Ovary (tissue), 3 donors: Measurements from ENCODE around the gene CCDC148.
"Not testable (repeated sequence)": the region's sequence is repeated elsewhere in the genome, so short reads cannot be mapped to it uniquely, and the experiment has no call there.

ENCODE experiments used
- EP300 ChIP-seq: sonication (generic); formaldehyde crosslinking; IDR thresholded peaks from one replicate; pipeline ENCODE4 v1.6.1; 2017; ENCODE audit warnings: antibody characterized with exemption
- TF ChIP-seq, protein P1 (sequence below), 3 donors: fragments of 450-650 bp in 2 of 3; fragments of 200-600 bp in 1 of 3; IDR thresholded peaks; one replicate each; pipeline versions ENCODE4 v1.5.1 to v1.8.0; 2016 to 2022; ENCODE audit warnings: antibody characterized with exemption in 3 of 3, mild to moderate bottlenecking in 1 of 3
- donor health status: DM: no; HTN: no; CAD: no.

DNA sequence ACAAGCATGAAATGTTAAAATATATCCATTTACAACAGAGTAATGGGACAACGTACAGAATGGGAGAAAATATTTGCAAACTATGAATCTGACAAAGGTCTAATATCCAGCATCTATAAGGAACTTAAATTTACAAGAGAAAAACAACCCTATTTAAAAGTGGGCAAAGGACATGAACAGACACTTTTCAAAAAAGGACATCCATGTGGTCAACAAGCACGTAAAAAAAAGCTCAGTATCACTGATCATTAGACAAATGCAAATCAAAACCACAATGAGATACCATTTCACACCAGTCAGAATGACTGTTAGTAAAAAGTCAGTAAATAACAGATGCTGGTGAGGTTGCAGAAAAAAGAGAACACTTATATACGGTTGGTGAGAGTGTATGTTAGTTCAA lies 16.3 kb upstream of the CCDC148 start:
- TF ChIP-seq EP300: not testable (repeated sequence)
- TF ChIP-seq, protein P1, sequence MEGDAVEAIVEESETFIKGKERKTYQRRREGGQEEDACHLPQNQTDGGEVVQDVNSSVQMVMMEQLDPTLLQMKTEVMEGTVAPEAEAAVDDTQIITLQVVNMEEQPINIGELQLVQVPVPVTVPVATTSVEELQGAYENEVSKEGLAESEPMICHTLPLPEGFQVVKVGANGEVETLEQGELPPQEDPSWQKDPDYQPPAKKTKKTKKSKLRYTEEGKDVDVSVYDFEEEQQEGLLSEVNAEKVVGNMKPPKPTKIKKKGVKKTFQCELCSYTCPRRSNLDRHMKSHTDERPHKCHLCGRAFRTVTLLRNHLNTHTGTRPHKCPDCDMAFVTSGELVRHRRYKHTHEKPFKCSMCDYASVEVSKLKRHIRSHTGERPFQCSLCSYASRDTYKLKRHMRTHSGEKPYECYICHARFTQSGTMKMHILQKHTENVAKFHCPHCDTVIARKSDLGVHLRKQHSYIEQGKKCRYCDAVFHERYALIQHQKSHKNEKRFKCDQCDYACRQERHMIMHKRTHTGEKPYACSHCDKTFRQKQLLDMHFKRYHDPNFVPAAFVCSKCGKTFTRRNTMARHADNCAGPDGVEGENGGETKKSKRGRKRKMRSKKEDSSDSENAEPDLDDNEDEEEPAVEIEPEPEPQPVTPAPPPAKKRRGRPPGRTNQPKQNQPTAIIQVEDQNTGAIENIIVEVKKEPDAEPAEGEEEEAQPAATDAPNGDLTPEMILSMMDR (IDR thresholded peaks at IDR 0.05): not testable (repeated sequence)
